Left kidney (tissue), 2 donors: Measurements from ENCODE around the gene C22orf23. TPM values are rescaled to one million over a fixed set of nuclear protein-coding genes. Genes with fewer than 3 reads are reported as not detected.

Source experiments
- DNase-seq: peaks from one replicate; pipeline ENCODE4 v3.0.0-alpha.2; 2013
- polyA plus RNA-seq: library from polyadenylated mRNA; unstranded; fragments of 120-200 nt; gene quantifications from one replicate; pipeline ENCODE4 v1.2.1, GENCODE V29; 2013; ENCODE audit not compliant: insufficient read length

The C22orf23 gene
- polyA plus RNA-seq, 1 donor, result 5.9 TPM

DNA sequence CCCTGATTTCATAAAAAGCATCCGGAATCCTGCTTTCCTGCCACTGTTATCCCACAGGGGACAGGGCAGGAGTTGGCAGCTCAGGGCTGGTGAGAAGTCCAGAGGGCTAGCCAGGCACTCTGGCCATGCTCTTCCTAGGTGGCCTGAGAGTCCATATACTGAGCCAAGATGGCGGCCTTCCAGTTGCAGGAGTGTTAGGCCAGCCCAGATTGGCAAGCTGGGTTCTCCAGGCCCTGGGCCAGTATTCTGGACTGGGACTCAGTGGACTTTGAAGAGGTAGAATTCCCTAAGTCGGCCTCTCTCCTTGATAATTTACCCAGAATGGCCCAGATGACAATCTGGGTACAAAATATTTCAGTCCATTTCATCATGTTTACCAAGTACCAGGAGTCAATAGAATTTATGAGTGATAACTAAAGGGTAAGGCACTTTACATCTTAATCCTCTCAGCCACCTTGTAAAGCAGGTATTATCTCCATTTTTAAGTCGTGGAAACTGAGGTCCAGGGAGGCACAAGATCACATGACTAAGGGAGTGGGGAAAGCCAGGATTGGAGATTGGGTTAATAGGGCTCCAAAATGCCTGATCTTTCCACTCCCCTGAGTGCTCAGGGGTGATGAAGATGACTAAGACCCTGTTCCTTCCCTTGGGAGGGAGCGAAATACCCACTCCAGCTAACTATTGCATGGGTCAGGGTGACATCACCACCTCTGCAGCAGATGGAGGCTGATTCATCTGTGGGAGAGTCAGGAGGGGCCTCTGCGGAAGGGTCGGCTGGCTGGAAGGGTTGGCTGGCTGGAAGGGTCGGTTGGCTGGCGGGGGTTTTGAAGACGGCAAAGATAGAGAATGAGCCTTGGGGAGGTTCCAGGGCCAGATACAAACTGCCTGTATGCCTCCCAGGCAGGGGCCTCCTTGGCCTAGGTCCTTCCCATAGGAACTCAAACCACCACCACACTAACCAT is 48.5 kb downstream of the C22orf23 start:
- no peak for DNase-seq

GRCh38 chr22:37898441-37899181 is 54.8 kb downstream of the C22orf23 start:
- no peak for DNase-seq

GRCh38 chr22:37897807-37898206 is 55.6 kb downstream of the C22orf23 start:
- DNase-seq, result no peak

- no peak for DNase-seq
Measured at GRCh38 chr22:37896939-37897338, 56.5 kb downstream of the C22orf23 start.

GRCh38 chr22:37896181-37896592 is 57.2 kb downstream of the C22orf23 start:
- no peak for DNase-seq

DNA sequence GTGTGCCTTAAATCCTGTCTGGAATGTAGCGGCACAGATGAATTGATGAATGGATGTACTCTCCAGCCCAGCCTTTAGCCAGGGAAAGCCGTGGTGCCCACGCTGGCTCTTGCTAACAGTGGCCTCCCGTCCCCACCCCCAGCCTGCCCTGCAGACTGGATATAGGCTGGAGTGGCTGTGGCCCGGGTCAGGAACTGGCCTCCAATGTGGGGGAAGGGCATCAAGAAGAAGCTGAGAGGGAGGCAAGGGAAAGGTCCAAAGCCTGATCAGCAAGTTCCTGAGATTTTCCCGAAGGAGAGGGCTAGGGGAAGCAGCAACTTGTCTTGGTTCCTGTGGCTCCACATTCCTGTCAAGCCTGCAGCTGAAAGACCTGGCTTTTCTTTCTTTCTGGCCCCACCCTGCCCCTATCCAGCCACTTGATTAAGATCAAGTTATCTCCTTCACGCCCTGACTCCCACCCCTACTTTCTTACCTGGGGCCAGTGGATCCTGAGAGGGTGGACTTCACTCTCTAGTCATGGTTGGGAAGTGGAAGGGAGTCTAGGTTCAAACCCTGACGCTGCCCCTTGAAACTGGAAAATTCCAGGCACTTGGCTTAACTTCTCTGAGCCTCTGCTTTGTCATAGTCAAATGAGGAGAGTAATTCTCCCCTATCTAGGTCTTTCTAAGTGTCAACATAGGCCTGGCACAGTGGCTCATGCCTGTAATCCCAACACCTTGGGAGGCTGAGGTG is 58.3 kb downstream of the C22orf23 start:
- no peak for DNase-seq

DNA sequence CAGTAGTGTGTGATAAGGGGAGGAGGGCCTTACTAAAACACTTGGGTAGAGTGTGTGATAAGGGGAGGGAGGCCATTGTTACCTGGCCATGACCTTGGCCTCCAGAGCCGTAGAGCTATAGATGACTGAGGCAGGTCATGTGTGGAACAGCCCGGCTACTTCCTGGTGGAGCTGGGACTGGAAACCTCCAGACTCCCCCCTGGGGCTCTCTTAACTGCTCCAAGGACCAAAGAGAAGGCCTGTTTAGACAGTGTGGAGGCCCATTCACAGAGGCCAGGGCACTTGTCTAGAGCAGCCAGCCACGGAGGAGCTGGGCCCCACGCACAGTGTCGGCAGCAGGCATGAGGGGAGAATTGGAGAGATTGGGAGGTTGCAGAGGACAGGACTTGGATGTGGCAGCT is 59.8 kb downstream of the C22orf23 start:
- no peak for DNase-seq

Other genes starting within 250 kb of the C22orf23 start
- 13.5 TPM for gene GCAT, start 145.7 kb downstream of the C22orf23 start, polyA plus RNA-seq
- not detected for gene GALR3, start 130.2 kb downstream of the C22orf23 start, polyA plus RNA-seq
- gene ANKRD54, start 109.3 kb downstream of the C22orf23 start, polyA plus RNA-seq, result 27.8 TPM
- gene EIF3L, start 104.2 kb downstream of the C22orf23 start, polyA plus RNA-seq, result 1,085 TPM
- gene MICALL1, start 47.3 kb downstream of the C22orf23 start, polyA plus RNA-seq, result 26.2 TPM
- 61.8 TPM for gene POLR2F, start 98 bp upstream of the C22orf23 start, polyA plus RNA-seq
- gene SOX10, start 31.0 kb upstream of the C22orf23 start, polyA plus RNA-seq, result 1.3 TPM
- 37.2 TPM for gene PICK1, start 103.8 kb upstream of the C22orf23 start, polyA plus RNA-seq
- 1.6 TPM for gene SLC16A8, start 130.6 kb upstream of the C22orf23 start, polyA plus RNA-seq
- gene BAIAP2L2, start 157.1 kb upstream of the C22orf23 start, polyA plus RNA-seq, result 8.5 TPM
- 50.9 TPM for gene PLA2G6, start 228.2 kb upstream of the C22orf23 start, polyA plus RNA-seq
- 2.2 TPM for gene MAFF, start 248.4 kb upstream of the C22orf23 start, polyA plus RNA-seq